Embryonic facial prominence (tissue), 1 donor: Measurements from ENCODE around the gene RAPGEF6.
"Not testable (repeated sequence)": the region's sequence is repeated elsewhere in the genome, so short reads cannot be mapped to it uniquely, and the experiment has no call there.

Source experiments
- DNase-seq: peaks from one replicate; pipeline ENCODE4 v3.0.0-alpha.2; 2016; ENCODE audit errors: extremely low spot score

The RAPGEF6 gene

GRCh38 chr5:131644370-131644769 is 9.3 kb upstream of the RAPGEF6 start:
- no peak for DNase-seq

GRCh38 chr5:131641494-131641893 is 6.5 kb upstream of the RAPGEF6 start:
- no peak for DNase-seq

- no peak for DNase-seq
These were observed 5.2 kb upstream of the RAPGEF6 start for GRCh38 chr5:131640043-131640856.

- no peak for DNase-seq
These were observed 4.1 kb upstream of the RAPGEF6 start for GRCh38 chr5:131639148-131639547.

GRCh38 chr5:131637694-131638093 is 2.7 kb upstream of the RAPGEF6 start:
- no peak for DNase-seq

- DNase-seq: peak; percentile 27
These were observed 899 bp upstream of the RAPGEF6 start for GRCh38 chr5:131635684-131636572.

GRCh38 chr5:131634666-131634995 is 398 bp downstream of the RAPGEF6 start:
- DNase-seq: no peak

- no peak for DNase-seq
These were observed 791 bp downstream of the RAPGEF6 start for GRCh38 chr5:131634238-131634637.

- DNase-seq: no peak
These were observed 1.2 kb downstream of the RAPGEF6 start for GRCh38 chr5:131633830-131634229.

GRCh38 chr5:131630963-131631350 is 4.1 kb downstream of the RAPGEF6 start:
- DNase-seq: no peak

- DNase-seq: no peak
These were observed 4.6 kb downstream of the RAPGEF6 start for GRCh38 chr5:131630208-131630962.

- no peak for DNase-seq
These were observed 6.0 kb downstream of the RAPGEF6 start for GRCh38 chr5:131628990-131629389.

- DNase-seq: no peak
These were observed 7.7 kb downstream of the RAPGEF6 start for GRCh38 chr5:131627207-131627865.

- no peak for DNase-seq
These were observed 12.4 kb downstream of the RAPGEF6 start for GRCh38 chr5:131622633-131623032.

- DNase-seq: not testable (repeated sequence)
These were observed 13.9 kb downstream of the RAPGEF6 start for GRCh38 chr5:131621164-131621563.

GRCh38 chr5:131619102-131619501 is 15.9 kb downstream of the RAPGEF6 start:
- DNase-seq: no peak

GRCh38 chr5:131617140-131617822 is 17.7 kb downstream of the RAPGEF6 start:
- DNase-seq: no peak

GRCh38 chr5:131615957-131616356 is 19.1 kb downstream of the RAPGEF6 start:
- no peak for DNase-seq

GRCh38 chr5:131613423-131613822 is 21.6 kb downstream of the RAPGEF6 start:
- DNase-seq: no peak

GRCh38 chr5:131611064-131611381 is 24.0 kb downstream of the RAPGEF6 start:
- no peak for DNase-seq
